GM18868 (cell line): ENCODE measurements around the gene LGALS3BP.

Source experiments
- ATAC-seq: cut with Tn5 transposase; IDR thresholded peaks from one replicate; pipeline ENCODE4 v1.9.1; 2021; ENCODE audit warnings: mild to moderate bottlenecking, moderate library complexity; ENCODE audit not compliant: unreplicated experiment

LGALS3BP gene

DNA sequence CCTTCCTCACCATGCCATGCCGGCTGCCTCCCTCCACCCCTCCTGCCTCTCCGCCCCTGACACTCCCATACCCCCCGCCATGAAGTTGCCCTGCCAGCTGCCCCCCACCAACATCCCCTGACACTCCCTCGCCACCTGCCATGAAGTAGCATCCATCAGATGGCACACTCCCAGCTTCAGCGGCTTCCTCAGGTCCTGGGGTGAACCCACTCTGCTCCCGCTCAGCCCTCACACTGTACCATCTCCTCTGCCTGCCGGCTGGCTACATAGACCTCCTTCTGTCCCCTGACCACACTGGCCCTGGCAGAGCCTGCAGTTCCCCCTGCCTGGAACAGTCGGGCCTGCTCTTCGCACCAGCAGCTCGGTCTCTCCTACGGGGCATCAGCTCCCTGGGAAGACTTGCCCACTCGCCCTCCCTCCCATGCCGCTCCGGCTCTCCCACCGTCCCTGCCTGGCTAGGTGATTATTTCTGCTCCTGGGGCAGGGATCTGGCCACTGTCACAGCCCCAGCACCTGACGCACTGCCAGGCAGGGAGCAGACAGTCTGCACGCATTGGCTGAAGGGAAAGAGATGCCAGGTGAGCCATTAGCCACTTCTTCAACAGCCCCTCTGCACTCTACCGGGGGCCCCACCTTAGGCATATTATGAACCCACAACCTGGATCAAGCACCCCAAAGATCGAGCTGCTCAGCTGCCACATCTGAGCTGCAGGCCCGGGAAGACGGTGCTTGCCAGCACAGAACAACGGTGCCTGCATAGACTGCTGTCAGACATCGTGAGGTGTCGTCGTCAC lies 20.9 kb upstream of the LGALS3BP start:
- no peak for ATAC-seq

DNA sequence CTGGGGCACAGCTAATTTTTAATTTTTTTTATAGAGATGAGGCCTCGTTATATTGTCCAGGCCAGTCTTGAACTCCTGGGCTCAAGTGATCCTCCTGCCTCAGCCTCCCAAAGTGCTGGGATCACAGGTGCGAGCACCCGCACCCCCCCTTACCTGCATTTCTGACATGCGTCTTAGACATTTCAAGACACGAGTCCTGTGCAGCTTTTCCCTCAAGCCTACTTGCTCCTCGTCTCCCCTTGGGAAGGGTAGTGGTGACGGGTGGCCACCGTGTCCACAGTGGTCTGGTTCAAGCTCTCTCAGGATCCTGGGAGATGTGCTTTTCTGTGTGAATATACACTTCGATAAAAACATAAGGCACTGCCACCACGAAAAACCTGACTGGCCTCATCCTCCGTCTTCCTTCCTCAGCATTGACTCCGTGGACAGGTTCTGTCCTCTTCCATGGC lies 20.2 kb upstream of the LGALS3BP start:
- no peak for ATAC-seq

DNA sequence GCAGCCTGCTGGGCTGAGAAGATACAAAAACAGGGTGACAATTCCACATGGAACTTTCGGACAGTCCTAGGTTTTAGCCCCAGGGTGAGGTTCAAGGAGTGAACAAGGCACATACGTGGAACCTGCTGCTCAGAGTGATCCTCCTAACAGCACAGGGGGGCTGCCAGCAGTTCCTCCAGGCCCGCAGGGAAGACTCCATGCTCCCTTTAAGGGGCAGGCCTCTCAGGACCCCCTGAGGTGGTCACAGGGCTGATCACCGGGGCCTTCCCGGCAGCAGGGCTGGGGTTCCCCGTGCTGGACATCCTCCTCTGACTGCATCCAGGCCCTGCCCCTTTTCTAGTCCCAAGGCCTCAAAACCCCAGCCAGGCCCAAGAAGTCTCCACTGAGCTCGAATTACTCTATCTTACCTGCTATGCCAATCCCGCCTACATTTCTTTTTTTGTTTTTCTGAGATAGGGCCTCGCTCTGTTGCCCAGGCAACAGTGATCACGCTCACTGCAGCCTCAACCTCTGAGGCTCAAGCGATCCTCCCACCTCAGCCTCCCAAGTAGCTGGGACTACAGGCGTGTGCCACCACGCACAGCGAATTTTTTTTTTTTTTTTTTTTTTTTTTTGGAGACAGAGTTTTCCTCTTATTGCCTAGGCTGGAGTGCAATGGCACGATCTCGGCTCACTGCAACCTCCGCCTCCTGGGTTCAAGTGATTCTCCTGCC lies 19.5 kb upstream of the LGALS3BP start:
- no peak for ATAC-seq

DNA sequence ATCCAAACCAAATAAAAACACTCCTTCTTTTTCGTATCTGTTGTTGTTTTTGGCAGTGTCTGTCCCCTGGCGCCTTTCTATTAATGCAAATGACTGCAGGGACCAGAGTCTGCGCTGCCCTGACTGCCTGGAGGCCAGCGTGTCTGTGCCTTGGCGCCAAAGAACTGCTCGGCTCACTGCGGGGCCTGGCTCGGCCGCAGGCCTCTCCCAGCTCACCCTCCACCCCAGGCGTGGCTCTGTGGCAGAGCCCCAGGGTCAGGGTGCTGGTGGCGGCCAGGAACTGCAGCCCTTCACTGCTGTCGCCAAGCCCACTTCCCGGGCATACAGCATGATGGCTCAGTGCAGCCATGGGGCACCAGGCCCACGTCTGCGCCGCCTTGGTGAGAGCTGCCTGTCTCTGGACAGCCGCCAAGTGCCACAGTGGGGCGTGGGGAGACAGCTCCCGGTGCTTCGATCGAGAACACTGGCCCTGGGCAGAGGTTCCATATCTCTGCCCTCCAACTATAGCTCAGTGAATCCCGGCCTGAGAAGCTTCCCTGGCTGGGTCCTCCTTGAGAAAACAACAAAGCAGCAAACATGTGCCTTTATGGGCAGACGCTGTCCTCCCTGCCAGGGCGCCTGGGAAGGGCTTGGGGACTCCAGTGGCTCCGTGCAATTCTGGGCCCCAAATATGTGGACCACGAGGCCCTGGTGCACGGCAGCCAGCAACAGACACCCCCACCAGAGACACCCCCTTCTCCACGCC lies 18.8 kb upstream of the LGALS3BP start:
- no peak for ATAC-seq

DNA sequence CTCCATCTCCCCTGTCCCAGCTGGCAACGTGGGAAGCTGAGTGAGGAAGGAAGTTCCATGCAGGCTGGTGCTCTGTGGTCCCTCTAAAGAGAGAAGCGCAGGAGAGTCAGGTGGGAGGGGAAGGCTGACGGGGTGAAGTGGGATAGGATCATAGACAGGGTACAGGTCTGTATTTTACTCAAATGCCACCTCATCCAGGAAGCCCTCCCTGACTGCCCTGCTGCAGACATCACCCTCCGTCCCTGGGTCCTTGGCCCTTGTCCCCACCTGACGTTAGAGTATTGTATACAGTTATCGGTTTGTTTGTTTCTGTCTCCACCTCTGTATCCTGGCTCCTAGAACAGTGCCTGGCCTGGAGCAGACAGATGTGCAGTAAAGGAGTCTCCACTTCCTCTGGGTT lies 18.2 kb upstream of the LGALS3BP start:
- ATAC-seq, result no peak

DNA sequence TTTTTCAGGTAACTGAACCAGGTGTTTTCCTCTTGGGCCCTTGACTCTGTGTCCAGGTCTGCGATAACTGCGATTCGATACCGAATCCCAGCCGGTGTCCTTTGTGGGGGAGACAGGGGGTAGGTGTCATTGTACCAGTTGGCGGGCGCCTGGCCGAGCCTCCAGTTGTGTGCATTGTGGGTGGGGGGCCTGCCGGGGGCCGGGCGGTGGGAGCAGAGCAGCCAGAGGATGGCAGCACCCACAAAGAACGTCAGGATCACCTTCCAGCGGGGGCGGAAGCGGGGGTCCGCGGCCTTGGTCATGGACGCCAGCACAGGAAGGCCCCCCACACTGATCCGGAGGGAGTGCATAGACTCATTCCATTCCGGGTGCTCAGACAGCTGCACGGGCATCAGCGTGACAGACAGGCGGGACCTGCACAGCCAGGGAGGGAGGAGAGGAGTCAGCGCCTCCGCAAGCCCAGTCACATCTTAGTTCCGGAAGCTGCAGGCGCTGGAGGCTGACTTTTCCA lies 17.6 kb upstream of the LGALS3BP start:
- no peak for ATAC-seq

DNA sequence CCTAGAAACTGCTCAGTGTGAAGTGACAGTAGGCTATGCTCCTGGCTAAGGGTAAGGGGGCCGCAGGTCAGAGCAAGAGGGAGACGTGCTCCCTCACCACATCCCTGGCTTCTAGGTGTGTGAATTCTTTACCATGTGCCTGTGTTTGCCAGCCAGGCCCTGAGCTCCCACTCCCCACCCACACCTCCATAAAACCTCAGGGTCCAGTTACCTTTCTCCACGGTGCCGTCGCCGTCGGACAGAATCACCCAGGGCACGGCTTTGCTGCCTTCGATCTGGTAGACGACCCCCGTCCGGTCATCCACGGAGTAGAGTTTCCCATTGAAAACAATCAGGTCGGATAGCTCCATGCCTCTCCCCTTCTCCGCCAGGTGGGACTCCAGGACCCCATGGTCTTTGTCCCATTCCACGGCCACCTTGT lies 17.1 kb upstream of the LGALS3BP start:
- ATAC-seq, result no peak

DNA sequence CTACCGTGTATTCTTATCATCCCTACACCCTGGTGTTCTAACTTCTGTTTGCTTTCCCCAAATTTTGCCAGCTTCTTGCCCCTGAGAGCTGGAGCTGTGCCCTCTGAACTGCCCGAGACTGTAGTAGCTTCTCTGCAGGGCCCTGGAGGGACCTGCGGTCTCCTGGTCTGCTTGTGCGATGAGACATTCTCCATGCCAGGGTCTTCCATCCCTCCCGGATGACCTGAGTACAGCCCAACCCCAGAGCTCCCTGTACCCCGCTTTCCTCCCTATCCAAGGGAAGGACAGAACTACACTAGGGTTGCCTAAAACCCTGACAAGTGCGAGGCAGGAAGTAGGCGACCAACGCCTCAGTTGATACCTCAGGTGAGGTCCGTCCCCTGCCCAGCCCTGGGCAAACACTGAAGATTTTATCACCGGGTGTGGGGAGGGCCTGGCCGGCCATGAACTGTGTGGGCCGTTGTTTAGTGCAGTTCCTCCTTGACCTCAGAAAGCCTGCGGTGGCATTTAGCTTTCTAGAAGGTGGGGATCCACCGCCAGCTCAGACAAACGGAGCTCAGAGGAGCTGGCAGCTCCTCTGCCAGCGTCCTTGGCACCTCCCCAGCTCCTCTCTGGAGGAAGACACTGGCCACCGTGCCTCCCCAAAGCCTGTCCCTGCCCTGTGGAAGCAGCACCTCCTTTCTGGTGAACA lies 16.2 kb upstream of the LGALS3BP start:
- ATAC-seq, result no peak

DNA sequence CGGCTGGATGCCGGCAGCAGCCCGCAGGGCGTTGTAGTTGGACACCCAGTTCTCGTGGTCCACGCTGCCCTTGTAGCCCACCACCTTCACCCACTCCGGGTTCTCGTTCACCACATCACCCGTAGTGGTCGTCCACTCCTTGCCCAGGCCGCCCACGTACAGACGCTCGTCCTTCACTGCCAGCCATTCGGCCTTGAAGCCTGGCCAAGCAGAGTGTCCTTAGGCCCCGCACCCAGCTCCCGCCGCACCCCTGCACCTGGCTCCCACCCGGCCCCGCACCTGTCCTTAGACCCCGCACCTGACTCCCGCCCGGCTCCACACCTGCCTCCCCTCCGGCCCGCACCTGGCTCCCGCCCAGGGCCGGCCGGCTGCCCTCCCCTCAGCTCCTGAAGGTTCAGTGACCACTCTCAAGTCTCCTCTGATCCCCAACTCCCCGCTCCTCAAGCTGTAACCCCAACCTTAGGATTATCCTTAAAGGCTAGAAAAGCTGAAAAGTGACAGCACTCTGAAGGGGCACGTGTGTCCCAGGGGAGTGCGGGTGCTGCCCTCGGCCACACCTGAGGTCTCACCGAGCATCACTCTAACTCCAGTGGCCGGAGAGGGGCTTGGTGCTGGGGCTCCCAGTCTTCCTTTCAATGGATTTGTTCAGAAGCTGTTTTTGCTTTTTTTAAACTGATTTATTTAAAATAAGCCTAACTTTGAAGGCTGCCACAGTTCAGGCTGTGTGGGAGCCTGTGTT lies 15.5 kb upstream of the LGALS3BP start:
- no peak for ATAC-seq

DNA sequence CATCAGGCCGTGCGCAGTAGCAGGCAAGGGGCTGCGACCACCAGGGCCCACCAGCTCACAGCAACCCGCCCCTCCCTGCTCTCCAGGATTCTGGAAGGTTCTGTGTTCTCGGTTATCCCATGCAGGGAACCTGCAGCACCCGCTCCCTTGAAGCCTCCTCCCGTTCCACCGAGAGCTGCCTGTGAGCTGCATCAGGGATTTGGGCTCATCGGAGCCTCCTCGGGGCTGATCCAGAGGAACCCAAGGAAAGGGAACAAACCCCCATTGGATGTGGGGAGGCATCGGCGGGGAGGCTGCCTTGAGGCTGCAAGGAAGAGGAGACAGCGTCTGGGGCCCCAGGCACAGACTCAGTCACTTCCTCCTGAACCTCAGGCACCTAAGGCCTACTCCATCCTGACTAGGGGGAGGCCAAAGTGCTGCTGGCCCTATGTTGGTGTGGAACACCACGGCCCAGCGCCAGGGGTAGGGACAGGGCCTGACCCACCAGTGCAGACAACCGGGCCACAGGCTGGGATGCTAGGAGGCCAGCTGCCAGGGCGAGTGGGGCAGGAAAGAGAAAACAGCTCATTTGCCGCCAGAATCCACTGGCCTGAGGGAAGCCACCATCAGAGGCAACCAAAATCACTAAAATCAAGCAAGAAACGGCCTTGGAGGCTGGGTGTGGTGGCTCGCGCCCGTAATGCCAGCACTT lies 14.4 kb upstream of the LGALS3BP start:
- no peak for ATAC-seq

DNA sequence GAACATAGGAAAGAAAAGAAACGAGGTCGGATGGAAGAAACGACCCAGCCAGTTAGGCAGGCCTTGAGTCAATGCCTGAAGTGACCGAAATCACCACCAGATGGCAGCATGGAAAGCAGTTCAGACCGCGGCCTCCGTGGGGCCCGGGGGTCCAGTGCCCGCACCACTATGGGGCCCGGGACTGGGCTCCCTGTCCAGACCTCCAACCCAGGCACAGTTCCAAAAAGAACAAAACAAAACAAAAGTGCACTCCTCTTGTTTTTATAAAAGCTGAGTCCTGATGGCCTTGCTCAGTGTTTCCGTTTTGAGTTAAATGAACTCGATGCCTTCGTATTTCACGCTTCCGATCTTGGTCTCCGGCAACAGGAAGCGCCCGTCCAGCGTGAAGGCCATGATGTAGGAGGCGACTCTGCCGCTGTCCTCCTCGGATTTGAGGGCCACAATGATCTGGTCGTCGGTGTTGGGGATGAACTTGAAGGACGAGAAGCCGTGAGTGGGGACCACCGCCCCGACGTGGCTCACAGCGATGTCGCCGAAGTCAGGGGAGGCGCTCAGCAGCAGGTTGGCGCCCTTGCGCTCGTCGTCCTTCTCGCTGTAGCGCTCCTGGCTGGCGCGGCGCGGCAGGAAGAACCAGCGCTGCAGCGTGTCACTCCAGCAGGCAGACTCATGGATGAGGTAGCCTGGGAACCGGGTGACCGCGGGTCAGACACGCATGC lies 13.7 kb upstream of the LGALS3BP start:
- no peak for ATAC-seq

DNA sequence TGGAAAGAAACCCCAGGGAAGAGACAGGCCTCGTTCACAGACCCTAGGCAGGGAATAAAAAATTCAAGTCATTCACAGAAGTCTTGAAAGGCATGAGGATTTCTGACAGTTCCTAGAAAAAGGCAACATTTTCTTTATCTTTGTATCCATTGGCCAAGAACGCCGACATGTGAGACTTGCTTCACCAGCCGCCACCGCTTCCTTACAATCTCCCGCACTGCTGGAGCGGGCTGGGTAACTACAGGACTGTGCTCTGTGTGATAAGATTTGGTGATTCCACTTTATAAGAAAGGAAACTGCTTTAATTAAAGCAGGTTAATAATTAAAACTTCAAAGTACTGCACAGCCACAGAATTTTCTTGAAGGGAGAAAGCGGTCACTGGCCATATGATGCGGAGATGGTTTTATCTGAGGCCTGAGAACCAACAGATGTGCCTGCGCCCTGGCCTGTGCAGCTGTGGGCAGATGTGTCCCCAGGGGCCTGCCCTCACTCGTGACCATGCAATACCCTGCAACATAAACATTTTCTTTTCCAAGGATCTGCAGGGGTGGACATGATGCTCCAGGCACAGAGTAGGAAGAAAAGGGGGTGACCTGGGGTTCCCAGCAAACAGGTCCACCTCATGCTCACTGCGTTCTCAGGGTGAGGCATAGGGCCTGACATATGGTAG lies 13.0 kb upstream of the LGALS3BP start:
- no peak for ATAC-seq

DNA sequence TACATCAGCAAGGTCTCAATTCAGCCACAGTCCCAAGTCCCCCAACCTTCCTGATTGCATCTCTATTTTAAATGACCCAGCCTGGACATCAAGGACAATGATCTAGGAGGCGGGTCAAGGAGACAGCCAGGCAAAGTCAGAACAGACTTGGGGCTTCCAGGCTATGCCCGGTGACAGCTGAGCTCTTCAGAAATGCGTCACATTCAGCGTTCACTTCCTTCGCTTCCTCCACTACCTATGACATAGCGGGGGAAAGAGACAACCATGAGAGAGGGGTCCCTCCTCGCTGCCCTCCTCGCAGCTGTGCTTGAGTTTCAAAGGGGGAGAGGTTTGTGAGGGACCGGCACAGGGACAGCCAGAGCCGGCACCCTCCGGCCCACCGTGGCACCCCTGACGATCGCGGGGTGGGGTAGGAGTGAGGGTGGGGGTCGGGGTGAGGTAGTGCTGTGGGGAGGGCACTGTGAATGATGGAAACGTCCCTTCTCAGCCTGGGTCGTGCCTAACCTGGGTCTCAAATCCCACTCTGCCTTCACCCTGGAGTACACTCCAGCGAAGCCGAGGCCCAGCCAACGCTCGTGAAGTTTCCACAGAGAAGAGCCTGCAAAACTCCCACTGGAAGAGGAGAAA lies 12.3 kb upstream of the LGALS3BP start:
- ATAC-seq, result no peak

DNA sequence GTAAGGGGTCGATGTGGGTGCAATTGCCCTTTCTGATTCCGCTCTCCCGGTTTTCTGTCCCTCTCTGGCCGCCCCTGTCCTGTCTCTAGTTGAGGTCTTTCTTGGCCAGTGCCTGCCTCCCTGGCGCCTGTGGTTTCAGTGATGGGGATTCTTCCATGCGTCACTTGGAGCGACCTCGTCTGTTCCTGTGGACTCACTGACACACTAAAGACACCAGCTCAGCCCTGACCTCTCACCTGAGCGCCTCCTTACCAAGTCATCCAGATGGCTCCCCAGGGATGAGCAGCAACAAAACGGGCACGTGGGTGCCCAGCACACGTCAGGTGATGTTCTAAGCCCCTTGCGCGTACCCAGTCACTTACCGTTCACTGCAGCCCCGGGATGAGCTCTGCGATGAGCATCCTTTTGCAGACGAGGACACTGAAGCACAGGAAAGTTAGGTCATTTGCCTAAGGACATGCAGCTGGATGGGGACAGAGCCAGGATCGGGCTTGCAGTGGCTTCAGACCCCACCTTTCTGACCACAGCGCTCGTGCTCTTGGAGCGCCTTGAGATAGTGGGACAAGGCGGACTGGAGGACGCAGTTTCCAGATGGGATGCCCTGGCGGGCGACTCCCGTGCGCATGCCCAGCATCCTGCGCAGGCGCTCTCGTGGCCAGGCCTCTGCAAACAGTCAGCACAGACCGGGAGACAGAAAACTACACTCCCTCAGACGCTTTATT lies 11.5 kb upstream of the LGALS3BP start:
- no peak for ATAC-seq

DNA sequence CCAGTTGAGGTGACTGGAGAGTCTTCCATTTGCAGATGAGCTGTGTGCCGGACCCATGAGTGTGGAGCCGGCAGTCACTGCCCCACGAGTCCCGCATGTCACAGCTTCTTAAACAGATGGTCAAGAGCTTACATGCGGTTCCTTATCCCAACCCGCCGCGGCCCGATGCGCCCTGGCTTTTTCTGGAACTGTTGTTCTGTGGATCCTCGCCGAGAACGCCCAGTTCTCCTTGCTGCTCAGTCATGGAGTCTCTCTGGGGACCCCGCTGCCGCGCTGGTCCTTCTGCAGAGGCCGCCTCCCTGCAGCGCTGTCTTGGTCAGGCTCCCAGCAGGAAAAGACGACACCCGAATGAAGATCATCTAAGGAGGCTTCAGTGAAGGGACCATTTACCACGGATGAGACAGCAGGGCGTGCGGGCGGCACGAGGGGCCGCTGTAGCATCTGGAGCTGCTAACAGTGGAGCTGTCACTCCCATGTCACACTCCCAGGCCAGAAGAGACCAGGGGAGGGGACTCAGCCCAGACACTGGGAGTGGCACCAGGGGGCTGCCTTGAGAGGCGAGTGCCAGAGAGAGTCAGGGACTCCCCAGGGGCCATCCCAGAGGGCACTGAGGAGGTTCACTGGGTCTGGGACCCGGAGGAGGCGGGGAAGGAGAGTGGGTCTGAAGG lies 10.8 kb upstream of the LGALS3BP start:
- no peak for ATAC-seq

DNA sequence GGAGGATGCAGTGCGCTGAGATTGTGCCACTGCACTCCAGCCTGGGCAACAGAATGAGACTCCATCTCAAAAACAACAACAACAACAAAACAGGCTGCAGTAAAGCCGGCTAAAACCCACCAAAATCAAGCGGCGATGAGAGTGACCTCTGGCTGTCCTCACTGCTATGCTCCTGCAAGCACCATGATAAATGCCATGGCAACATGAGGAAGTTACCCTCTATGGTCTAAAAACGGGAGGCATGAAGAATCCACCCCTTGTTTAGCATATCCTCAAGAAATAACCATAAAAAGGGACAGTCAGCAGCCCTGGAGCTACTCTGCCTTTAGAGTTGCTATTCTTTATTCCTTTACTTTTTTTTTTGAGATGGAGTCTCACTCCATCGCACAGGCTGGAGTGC lies 8.4 kb upstream of the LGALS3BP start:
- no peak for ATAC-seq
